ENCODE data around the gene EP400. TPM values are rescaled to one million over a fixed set of nuclear protein-coding genes. Genes with fewer than 3 reads are reported as not detected.

Gene EP400
- polyA plus RNA-seq, 3 donors = 6.1 to 14.3 (median 11.0) TPM

GRCh38 chr12:131920902-131921840 lies 28.6 kb upstream of the EP400 start:
- H3K27ac ChIP-seq (ENCODE audit: low read depth, low read length) = no peak overlapping the region
- 89 to 91% (median 90%) methylated on average over 32 to 35 of the region's 35 CpGs for WGBS, 3 donors

- WGBS, 3 donors = 79 to 81% (median 79%) methylated on average over 29 of the region's 29 CpGs
- H3K27ac ChIP-seq (ENCODE audit: low read depth, low read length) = no peak overlapping the region
Observed at GRCh38 chr12:131921866-131922769, 27.6 kb upstream of the EP400 start.

DNA sequence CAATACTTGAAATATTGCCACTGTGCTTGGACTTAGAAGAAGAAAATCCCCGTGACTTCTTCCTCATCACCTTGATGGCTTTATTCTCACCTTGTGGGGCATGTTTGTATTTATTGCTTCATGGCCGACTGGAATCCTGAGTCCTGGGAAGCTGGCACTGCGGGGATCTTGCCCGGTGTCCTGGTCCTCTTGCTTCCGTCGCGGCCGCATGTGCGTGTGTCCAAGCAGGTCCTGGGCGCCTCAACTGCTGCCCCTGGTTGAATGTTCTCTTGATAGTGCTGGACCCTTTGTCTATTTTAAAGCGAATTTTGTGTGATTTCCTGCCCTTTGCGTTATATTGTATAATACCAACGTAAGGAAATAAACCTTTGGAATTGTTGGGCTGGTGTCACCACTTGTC lies 27.0 kb upstream of the EP400 start:
- no peak overlapping the region for H3K27ac ChIP-seq (ENCODE audit: low read depth, low read length)
- 90 to 93% (median 92%) methylated on average over 13 of the region's 13 CpGs for WGBS, 3 donors

- 80 to 86% (median 82%) methylated on average over 11 of the region's 11 CpGs for WGBS, 3 donors
- H3K27ac ChIP-seq (ENCODE audit: low read depth, low read length) = no peak overlapping the region
Observed at GRCh38 chr12:131923260-131923659, 26.5 kb upstream of the EP400 start.

DNA sequence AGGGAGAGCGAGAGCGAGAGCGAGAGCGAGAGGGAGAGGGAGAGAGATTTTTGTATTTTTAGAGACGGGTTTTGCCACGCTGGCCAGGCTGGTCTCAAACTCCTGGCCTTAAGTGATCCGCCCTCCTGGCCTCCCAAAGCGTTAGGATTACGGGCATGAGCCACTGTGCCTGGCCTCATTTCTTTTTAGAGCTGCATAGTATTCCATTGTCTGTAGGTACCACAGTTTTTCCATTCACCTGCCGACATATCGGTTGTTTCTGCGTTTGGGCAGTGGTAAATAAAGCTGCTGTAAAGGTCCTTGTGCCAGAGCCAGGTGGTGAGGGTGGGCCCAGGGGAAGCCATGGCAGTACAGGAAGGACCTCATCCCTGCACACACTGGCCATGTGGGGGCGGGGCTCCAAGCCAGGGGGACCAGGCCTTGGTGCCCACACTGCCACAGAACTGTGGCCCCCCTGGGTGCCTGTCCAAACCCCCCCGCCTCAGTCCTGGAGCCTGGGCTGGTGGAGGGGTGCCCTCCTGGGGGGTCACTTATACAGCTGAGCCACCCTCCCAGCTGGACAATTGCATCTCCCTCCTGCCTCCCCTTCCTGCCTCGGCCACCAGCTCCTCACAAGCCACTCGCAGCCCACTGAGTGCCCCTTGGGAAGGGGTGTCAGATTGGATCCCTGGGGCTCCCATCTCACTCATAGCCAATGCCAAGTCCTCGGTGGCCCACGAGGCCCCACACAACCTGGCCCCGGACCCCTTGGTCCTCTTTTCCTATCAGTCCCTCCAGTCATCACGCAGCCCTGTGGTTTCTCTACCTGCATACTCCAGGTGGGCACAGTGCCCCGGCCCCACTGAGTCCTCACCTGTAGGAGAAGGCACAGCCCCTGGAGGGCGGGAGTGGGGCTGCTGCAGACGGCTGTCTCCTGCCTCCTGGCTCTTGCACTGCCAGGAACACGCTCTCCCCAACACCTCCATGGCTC lies 22.3 kb upstream of the EP400 start:
- no peak overlapping the region for H3K27ac ChIP-seq (ENCODE audit: low read depth, low read length)

GRCh38 chr12:131928080-131928710 lies 21.5 kb upstream of the EP400 start:
- WGBS, 3 donors = 30 to 44% (median 34%) methylated on average over 33 of the region's 33 CpGs
- H3K27ac ChIP-seq (ENCODE audit: low read depth, low read length) = no peak overlapping the region

More for the DNA sequence above, 22.3 kb upstream of the EP400 start:
- WGBS, 3 donors = 80 to 95% (median 88%) methylated on average over 22 to 24 of the region's 24 CpGs

- WGBS, 3 donors = 1% methylated on average over 71 to 84 of the region's 84 CpGs
- no peak within 1 kb of the TSS for H3K27ac ChIP-seq (ENCODE audit: low read depth, low read length)
Observed at GRCh38 chr12:131928711-131929580, 20.8 kb upstream of the EP400 start, which contains the start of gene PUS1. Gene PUS1 (plus strand): TSS chr12:131929276. CDS start chr12:131929723, 447 bp downstream.

DNA sequence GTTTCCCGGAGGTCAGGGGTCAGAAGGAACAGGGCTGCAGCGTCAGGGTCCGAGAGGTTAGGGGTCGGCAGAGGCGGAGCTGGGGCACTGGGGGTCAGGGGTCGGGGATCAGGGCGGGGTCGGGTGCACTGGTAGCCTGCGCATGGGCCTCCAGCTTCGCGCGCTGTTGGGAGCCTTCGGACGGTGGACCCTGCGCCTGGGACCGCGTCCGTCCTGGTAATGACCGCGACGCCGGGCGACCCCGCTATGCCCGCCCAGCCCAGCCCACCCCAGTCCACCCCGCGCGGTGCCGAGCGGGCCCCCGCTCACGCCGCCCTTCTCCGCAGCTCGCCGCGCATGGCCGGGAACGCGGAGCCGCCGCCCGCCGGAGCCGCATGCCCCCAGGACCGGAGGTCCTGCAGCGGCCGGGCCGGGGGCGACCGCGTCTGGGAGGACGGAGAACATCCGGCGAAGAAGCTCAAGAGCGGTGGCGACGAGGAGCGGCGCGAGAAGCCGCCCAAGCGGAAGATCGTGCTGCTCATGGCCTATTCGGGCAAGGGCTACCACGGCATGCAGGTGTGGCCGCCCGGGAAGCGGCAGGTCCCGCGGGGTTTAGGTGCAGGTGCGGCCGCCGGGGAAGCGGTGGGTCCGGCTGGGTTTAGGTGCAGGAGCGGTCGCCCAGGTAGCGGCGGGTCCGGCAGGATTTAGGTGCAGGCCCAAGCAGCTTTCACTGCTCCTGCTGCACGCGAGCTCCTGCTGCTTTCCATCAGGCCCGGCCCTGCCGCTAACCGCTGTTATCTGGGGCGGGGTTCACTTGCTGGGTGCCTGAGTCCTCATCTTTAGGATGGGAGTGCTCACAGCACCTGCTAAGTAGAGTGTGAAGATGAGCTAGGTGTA lies 19.9 kb upstream of the EP400 start:
- H3K27ac ChIP-seq (ENCODE audit: low read depth, low read length) = no peak overlapping the region
- WGBS, 3 donors = 1 to 2% (median 1%) methylated on average over 66 to 87 of the region's 87 CpGs

- no peak overlapping the region for H3K27ac ChIP-seq (ENCODE audit: low read depth, low read length)
- 71 to 87% (median 78%) methylated on average over 8 to 9 of the region's 9 CpGs for WGBS, 3 donors
Observed at GRCh38 chr12:131930510-131930909, 19.2 kb upstream of the EP400 start.

- H3K27ac ChIP-seq (ENCODE audit: low read depth, low read length) = no peak overlapping the region
- 96 to 97% (median 97%) methylated on average over 8 of the region's 8 CpGs for WGBS, 3 donors
Observed at GRCh38 chr12:131933387-131933786, 16.4 kb upstream of the EP400 start.

DNA sequence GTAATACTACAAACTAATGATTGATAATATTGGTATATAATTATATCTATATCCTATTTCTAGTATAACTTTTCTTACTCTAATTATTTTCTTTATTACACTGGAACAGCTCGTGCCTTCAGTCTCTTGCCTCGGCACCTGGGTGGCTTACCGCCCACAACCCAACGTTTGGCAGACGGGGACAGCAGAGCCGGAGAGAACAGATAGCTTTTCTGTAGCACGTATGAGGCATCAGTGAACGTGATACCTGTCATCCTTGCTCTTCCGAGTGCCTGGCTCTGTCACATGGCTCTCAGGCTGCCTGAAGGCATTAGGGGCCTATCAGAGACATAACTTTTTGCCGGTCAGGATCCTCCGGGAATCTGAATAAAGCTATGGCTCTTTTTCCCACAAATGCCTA lies 15.2 kb upstream of the EP400 start:
- 93 to 94% (median 93%) methylated on average over 11 of the region's 11 CpGs for WGBS, 3 donors
- H3K27ac ChIP-seq (ENCODE audit: low read depth, low read length) = no peak overlapping the region

DNA sequence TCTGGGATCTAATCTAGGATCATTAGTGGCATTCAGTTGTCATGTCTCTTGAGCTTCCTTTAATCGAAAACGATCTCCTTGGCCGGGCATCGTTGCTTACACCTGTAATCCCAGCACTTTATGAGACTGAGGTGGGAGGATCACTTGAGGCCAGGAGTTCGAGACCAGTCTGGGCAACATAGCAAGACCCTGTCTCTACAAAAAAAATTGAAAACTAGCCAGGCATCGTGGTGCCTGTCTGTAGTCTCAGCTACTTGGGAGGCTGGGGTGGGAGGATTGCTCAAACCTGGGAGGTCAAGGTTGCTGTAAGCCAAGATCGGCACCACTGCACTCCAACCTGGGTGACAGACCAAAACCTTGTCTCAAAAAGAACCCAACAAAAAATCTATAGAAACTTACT lies 11.7 kb upstream of the EP400 start:
- H3K27ac ChIP-seq (ENCODE audit: low read depth, low read length) = no peak overlapping the region
- WGBS, 3 donors = 79 to 92% (median 90%) methylated on average over 7 of the region's 7 CpGs

GRCh38 chr12:131939007-131939406 lies 10.7 kb upstream of the EP400 start:
- no peak overlapping the region for H3K27ac ChIP-seq (ENCODE audit: low read depth, low read length)
- 90 to 93% (median 91%) methylated on average over 16 of the region's 16 CpGs for WGBS, 3 donors

- 87 to 92% (median 90%) methylated on average over 8 of the region's 8 CpGs for WGBS, 3 donors
- H3K27ac ChIP-seq (ENCODE audit: low read depth, low read length) = no peak overlapping the region
Observed at GRCh38 chr12:131940141-131940547, 9.6 kb upstream of the EP400 start.

- no peak overlapping the region for H3K27ac ChIP-seq (ENCODE audit: low read depth, low read length)
- WGBS, 3 donors = 95 to 96% (median 95%) methylated on average over 46 of the region's 46 CpGs
Observed at GRCh38 chr12:131941116-131941986, 8.4 kb upstream of the EP400 start.

Measured in adipose tissue (tissue), 3 donors.